Activated CD4-positive, alpha-beta T cell treated with anti-CD3 and anti-CD28 coated beads, Interleukin-10, Interleukin-2, amounts not matched to agents 100 ng/mL and 50 ng/mL, durations not matched to agents 16 hours and 8 hours (primary cell): ENCODE data around the gene LPIN3.

Experiments
- DNase-seq: peaks from one replicate; pipeline ENCODE4 v3.0.0-alpha.2; 2020

LPIN3 gene

DNA sequence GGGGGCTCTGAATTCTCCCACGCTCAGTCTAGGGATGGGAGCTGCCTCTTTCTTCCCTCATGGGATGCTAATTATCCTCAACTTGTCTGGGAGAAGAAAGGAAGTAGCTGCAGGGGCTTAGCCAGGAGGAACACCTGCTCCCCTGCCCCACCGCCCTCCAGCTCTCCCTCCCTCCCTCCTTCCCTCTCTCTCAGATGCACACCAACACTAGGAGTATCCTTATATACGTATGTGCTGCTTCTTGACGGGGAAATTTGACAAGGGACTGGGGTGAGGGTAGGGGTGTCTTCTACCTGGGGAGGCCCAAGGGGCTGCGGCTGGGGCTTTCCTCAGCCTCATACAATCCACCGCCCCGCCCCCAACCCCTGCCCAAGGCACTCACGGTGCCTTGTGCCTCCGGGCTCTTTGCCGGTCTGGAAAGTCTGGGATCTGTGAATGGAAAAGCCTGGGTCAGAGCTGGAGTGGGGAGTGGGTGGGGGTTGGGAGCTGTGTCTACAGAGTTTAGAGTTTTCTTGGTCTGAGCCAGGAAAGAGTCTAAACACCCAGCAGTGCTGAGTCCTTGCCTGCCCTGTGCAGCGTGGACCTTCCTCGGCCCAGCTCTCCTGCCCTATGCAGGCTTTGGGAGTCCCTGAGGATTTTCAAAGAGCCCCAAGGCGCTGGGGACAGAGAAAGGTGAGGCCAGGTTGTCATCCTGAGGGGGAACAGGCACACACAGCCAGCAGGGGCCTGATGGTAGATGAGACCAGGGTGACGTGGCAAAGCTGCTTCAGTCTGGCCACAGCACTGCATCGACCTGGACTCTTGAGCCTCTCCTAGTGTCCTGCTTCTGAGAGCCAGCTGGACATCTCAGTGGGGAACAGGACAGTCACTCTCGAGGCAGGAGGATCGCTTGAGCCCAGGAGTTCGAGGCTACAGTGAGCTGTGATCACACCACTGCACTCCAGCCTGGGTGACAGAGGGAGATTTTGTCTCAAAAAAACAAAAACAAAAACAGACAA is 55.3 kb downstream of the LPIN3 start:
- DNase-seq = no peak

DNA sequence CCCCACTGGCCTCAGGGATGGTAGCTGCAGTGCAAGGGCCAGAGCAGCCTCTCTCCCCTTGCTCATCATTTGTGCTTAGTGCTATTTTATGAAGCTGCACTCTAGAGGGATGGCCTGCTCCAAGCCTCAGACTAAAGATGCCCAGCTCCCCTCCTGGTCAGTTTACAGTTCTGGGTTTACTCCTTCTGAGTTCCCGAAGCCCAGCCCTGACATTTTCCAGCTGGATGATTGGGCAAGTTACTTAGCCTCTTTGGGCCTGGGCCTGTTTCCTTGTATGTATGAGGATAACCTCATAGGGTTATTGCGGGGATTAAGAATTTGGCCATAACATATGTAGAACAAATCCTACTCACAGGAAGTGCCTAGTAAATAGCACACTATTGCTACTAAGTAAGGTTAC is 57.8 kb downstream of the LPIN3 start:
- no peak for DNase-seq

DNA sequence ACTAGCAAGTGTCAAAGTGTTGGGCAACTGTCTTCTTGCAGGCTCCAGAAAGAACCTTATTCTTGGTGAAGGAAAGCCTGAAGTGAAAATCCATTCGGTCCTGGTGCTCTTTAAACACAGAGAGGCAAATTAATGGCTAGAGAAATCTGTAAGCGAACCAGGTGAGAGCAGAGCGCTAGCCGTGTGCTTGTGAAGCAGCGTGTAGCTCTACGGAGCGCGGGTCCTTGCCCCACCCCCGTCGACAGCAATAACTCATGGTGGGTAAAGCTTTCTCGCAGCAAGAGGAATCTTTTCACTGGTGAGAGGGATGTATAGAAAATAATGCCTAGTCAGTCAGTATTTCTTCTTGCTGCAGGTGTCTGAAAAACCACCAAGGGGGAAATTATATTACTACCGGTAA is 63.0 kb downstream of the LPIN3 start:
- no peak for DNase-seq

DNA sequence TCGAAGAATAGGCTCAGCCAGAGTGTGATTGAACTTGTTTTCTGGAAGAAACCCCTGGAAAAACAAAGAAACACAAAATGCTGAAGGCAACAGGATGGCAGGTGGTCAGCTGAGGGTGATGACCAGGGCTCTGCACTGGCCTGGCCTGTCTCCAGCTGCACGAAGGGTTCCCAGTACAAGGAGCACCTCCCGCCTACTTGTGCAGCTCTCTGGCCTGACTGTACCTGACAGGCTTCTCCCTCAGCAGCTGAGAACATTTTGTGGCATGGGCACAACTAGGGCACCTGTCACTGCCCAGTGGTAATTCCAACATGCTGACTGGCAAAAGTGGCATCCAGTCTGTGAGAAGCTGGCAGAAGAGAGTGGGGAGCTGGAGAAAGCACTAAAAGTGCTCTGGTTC is 64.8 kb downstream of the LPIN3 start:
- no peak for DNase-seq

DNA sequence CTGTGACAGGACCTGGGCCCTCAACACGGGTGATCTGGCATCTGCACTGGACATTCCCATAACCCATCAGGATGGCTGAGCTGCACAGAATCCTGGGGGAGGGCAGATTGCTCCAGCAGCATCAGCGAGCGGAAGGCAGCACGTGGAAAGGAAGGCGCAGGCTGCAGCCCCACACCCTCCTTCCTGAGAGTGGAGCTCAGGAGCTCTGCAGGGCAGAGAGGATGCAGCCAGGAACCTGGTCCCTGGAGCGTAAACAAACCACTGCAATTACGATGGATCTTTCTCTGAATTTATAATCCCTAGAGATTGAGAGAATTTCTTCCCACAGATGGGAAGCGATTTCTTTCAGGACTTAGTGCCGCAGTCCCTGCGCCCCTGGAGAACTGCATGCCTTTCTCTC is 65.7 kb downstream of the LPIN3 start:
- no peak for DNase-seq

DNA sequence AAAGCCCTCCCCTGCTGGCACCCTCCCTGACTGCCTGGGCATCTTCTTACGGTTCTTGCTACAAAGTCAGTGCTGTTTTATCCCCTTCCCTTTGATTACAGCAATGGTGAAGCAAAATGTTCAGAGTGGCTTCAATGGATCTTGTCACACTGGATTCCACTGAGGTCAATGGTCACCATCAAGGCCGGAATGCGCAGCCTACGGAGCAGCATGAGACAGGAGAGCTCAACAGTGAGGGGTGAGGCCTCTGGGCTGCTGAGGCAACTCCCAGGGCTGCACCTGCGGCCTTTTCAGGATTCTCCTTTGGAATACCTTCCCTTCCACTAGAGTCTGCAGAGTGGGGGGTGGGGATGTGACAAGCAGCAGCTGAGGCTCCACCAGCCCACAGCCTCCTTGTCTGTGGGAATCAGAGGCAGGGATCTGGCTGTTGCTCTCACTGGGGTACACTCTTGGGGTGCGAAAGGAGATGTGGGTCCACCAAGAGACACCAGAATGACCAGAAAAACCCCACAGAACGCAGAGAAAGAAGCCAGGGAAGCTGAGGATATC is 66.3 kb downstream of the LPIN3 start:
- DNase-seq = no peak

DNA sequence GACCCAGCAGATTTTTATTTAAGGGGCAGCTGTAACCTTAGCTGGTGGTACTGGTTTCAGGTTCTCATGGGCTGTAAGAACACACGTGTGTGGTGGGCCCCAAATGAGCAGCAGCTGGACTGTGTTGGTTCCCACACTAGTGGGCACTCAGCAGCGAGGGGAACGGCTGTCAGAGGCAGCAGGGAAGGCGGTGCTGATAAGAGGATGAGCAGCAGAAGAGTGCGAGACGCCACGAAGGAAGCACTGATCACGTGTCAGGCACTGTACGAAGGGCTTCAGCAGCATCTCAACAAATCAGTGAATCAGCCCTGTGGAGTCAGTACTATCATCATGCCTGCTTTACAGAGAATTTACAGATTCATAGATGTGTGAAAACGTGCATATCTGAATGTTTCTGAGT is 67.0 kb downstream of the LPIN3 start:
- DNase-seq = no peak

DNA sequence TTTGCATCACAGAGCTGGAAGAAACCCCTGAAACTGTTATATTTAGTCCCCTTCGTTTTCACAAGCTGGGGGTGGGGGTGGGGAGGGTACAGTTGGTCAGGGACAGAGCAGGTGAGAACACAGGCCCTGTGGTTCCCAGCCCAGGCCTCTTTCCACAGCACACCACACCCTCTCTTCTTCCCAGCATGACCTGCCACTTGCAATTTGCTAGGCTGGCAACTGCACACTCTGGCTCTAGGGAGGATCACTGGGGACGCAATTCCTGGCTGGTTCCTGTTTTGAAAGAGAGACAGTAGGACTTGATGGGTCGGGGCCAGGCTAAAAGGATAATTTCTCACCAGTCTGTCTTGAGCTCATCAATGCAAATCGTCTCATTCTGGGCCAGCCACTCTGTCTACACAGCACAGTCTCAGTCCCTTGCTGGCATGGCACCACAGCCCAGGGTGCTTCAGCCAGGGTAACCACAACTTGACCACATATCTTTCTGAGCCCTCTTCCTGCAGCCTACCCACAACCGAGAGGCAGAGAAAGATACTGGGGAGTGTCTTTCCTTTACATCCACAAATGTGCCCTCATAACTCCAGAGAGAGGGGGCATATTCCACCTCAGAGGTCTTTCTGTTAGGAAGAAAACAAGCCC is 67.7 kb downstream of the LPIN3 start:
- peak; percentile 40 for DNase-seq

DNA sequence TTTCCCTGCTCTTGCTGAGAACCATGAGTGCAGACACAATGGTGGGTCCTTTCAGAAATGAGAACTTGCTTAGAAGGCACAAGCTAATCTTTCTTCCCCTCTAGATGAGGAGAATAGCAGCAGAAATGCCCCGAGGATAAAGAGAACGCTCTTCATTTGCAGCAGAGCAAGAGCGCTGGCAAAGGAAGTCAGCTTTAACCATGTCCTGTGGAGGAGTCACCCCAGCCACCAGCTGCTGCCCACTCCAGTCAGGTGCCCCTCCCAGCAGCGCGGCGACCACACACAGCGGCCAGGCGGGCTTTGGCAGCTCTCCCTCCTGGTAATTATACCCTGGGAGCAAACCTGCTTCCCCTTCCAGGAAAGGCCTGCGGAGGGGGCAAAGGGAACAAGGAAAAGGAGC is 68.4 kb downstream of the LPIN3 start:
- DNase-seq = no peak
